Stimulated activated CD4-positive, alpha-beta T cell treated with anti-CD3 and anti-CD28 coated beads, Interleukin-12 subunit alpha, Interleukin-12 subunit beta, amount 100 ng/mL, for 48 hours (primary cell): ENCODE results near the gene CD86.
"Not testable (repeated sequence)": the region's sequence is repeated elsewhere in the genome, so short reads cannot be mapped to it uniquely, and the experiment has no call there.

Experiments used
- DNase-seq, 3 donors: peaks; one replicate each; pipeline ENCODE4 v3.0.0-alpha.2; 2020; ENCODE audit warnings: low read depth in 2 of 3, low spot score in 1 of 3

The CD86 gene

DNA sequence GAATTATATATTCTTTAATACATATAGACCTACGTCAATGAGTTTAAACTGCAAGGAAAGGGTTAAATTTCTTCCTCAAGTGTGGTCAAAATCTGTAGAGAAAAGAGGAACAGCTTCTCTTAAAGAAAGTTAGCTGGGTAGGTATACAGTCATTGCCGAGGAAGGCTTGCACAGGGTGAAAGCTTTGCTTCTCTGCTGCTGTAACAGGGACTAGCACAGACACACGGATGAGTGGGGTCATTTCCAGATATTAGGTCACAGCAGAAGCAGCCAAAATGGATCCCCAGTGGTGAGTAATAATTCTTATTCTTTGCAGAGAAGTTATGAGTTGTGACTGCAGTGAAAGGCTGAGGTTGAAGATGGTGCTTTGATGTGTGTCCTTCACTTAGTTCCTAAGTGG lies at the start of gene CD86:
TSS of gene CD86 (plus strand) at position 148 of the 400 bp plus-strand sequence. CDS start at position 276, 128 bp downstream.
- no peak for DNase-seq

GRCh38 chr3:122006267-122006666 lies 48.9 kb upstream of the CD86 start:
- no peak for DNase-seq

DNA sequence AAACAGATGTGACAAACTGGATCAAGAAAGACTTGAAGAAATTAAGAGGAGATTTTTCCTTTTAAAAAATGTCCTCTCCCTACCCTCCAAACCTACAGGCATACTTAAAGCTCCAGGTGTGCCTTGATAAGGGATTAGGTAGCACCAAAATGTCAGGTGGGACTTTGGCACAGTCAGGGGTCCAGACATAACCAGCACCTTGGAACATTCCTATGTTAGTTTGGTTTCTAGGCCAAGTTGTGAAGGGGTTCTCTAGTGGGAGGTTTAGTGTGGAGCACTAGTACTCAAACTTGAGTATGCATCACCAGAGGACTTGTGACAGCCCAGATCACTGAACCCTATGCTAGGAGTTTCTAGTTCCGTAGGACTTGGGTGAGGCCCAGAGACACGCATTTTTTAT lies 47.0 kb upstream of the CD86 start:
- DNase-seq, result no peak

DNA sequence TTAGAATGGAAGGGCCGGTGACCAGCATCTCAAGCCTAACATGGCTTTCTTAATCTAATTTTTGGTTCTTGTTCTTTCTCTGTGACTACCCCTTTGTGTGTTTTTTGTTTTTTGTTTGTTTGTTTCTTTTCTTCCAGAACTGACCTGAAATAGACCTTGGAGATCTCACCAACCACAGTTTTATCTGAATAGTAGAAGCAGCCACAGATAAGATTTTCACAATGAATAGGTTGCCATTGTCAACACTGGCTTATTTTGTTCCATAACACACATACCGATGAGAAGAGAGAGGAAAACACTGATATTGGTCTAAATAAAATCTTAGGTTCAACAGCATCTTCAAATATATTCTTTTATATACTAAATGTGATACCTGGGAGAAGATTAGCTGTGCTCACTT lies 44.7 kb upstream of the CD86 start:
- DNase-seq, result no peak

DNA sequence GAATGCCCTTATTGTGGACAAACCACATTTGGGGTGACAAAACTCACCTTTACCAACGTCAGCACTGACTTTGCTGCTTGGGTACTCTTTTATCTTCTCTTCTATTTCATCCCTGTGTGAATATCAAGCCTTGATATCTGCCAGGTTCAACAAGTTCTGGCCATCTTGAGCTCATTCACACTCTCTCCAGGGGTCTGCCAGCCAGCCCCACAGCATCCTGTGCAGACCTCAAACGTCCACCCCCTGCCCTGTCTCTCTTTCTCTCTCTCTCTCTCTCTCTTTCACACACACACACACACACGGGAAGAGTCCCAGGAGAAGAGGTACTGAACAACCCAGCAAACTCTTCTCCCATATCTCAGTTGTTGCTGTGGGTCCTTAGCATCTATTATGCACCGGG lies 43.8 kb upstream of the CD86 start:
- no peak for DNase-seq

GRCh38 chr3:122012821-122013220 lies 42.3 kb upstream of the CD86 start:
- no peak for DNase-seq

DNA sequence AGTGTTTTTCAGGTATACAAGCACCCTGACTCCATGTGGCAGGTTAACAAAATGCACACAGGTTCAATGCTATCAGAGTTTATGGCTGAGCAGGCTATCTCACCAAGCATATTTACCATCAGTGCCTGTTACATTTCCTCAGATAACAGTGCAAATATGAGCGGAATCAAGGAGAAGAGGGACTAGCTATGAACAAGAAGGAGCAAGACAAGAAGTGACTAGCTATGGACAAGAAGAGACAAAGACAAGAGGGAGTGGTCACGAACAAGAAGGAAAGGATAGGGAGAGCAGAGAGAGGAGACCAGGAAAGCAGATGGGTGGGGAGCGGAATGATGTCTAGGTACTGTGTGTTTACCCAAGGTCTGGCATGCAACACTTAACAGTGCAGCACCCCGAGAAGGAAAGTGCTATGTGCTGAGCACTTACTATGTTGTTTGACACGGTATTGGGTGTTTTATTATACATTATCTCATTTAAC lies 41.7 kb upstream of the CD86 start:
- DNase-seq, result no peak

GRCh38 chr3:122014741-122015140 lies 40.4 kb upstream of the CD86 start:
- no peak for DNase-seq

DNA sequence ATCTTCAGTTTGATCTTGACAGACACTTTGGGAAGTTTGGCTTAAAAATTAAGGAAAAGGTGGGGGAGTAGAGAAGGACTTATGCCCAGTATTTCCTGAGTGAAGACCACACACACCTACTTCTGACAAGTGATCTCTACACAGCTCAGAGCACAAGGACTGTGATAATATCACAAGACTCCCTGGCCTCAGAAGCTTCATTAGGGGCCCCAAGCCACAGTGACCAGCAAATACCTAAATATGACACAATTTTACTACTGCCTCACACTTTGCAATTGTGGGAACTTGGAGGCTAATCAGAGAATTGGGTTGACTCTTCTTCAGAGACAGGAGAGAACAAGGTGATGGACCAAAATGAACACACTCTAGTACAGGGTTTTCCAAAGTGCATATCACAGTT lies 35.7 kb upstream of the CD86 start:
- no peak for DNase-seq

DNA sequence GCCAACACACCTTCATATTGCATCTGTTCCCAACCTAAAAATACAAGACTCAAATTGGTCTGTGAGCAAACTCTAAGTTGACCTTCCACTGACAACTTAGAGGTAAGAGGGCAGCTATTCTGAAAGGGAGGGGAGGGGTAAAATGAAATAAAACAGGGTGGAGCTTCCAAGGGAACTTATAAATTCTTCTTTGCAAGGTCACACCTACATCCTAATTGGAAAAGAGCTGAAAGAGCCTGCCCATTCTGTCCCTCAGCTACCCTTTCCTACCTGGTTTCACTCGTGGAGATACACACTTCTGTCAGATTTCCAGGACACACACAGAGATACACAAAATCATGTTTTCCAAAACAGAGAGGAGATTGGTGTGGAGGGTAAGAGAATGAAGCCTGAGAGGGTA lies 34.1 kb upstream of the CD86 start:
- no peak for DNase-seq

DNA sequence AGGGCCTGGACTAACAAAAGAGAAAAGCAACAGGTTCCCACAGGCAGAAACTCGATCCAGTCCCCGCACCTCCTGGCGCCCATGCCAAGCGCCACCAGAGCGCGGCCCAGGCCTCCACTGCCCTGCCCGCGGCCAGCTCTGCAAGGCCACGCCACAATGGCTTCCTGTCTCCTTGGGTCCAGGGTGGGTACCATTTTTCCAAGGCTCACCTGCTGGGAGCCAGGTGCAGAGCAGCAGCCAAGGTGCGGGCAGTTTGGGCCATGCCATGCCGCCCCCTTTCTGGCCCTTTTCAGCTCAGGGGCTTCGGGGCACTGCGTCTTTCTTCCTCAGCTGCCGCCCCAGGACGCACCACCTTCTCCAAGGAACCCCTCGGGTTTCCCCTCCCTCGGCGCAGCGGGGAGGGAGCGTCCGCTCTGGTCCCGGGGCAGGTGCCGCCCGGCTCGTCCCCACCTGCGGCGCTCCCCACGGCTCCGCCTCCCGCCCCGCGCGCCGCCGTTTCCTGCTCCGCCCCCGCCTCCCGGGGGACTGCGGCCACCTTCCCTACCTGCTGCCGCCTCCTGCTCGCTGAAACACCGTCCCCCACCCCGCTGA lies 33.3 kb upstream of the CD86 start, which contains the start of gene ILDR1:
TSS of gene ILDR1 (minus strand) at position 437 of the 591 bp plus-strand sequence. CDS start at position 267, 170 bp downstream.
- DNase-seq, result no peak

- DNase-seq, result no peak
These were observed 31.7 kb upstream of the CD86 start for GRCh38 chr3:122023335-122023910.

DNA sequence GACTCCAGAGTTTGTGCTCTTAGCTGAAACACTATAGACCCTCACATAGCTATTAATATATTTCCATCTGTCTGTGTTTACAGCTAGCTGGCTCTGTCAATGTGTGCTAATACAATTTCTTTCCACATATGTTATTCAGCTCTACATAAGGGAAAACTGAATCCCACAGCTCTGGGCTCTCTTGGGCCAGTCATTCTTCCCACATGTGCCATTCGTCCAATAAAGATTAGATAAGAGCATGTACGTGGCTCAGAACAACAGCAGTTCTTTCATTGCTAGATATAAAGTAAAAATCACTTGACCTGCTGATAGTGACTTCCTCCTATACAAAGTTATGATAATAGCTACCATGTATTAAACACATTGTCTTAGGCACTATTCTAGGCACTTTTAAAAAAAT lies 30.4 kb upstream of the CD86 start:
- no peak for DNase-seq

GRCh38 chr3:122025296-122025695 lies 29.9 kb upstream of the CD86 start:
- DNase-seq, result no peak

DNA sequence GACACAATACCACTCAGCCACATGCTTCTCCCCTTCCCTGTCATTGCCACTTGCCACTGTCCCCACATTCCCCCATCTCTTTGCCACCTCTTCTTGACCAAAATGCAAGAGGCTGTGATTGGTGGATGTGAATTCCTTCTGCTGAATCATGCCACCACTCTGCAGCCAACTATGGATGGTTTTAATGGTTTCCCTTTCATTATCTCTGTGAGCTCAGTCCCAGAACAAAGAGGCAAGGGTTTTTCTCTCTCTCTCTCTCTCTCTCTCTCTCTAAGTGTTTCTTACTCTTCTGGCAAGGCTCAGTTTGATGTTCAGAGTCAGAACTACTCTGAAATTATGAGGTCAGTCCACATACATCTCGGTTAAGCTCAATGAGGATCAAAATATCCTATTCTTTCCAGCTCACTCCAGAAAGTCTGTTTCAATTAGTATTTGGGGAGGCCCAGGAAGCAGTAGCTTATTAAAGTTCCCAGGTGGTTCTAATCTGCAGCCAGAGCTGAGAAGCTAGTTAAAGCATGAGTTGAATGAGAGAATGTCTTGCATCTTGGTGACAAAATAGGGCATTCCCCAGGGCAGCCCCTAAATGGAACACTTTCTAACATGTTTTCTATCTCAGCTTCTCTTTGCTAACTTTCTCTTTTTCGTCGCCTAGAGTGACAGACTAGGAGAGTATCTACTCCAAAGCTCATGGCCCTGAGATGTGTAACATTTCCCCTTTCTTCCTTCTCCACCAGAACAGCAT lies 24.6 kb upstream of the CD86 start:
- DNase-seq, result no peak

DNA sequence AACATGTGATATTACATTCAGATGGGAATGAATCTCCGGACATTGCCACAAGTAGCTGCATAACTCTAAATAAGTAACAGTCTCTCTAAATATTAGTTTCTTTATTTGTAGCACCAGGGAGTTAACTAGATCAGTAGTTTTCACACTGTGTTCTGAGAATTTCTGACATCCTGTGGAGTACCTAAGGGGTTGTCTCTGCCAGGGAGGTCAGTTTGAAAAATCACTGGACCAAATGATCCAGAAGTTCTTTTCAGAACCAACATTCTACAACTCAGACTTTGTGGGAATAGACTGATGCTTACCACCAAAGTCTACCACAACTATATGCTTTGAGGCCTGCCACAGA lies 24.1 kb upstream of the CD86 start:
- DNase-seq, result no peak

DNA sequence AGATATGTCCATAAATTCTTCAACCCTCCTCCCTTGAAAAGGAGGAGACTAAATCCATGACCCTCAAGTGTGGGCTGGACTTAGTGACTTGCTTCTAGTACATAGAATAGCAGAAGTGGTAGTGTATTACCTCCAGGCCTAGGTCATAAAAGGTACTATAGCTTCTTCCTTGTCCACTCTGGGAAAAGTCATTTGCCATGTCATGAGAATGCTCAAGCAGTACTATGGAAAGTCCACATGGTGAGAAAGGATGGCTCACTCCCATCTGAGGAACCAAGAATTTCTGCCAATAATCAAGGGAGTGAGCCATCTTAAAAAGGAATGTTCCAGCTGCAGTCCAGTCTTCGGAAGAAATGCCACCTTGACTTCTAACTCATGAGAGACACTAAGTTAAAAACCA lies 22.6 kb upstream of the CD86 start:
- DNase-seq, result no peak

DNA sequence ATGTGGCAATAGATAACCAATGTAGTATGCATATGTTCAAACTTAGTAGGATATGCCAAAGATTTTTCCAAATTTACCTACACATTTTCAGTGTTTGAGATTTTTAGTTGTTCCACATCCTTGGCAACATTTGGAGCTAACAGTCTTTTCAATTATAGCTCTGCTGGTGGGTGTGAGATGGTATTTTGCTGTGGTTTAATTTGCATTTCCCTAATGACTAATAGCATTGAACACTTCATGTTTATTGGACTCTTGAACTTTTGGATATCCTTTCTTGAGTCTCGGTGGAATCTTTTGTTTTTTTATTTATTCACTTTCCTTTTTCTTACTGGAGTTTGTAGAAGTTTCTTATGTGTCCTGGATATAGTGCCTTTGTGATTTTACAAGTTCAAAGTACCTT lies 22.1 kb upstream of the CD86 start:
- no peak for DNase-seq

- not testable (repeated sequence) for DNase-seq
These were observed 7.9 kb upstream of the CD86 start for GRCh38 chr3:122047296-122047695.

GRCh38 chr3:122047773-122048172 lies 7.4 kb upstream of the CD86 start:
- not testable (repeated sequence) for DNase-seq

- DNase-seq, result no peak
These were observed 2.2 kb upstream of the CD86 start for GRCh38 chr3:122052968-122053367.

- DNase-seq, result no peak
These were observed 2.5 kb downstream of the CD86 start for GRCh38 chr3:122057671-122058070.

DNA sequence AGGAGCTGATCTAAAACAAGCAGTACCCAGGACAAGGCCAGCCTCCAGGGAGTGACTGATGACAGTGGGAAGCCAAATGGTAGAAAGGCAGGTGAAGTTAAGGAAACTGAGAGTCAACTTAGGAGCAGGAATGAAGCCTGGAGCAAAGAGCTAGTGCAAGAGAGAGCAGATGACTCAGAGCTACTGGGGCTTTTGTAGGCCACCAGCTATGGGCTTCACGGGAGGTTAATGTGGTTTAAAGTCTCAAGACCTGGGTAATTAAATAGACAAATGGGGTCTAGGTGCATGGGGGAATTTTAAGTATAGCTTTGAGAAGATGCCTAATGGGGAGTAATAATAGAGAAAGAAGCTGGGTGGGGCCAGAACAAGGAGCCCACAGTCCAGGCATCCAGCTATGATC lies 3.1 kb downstream of the CD86 start:
- DNase-seq, result no peak
